ENCODE results near the gene NDUFB3.

DNA sequence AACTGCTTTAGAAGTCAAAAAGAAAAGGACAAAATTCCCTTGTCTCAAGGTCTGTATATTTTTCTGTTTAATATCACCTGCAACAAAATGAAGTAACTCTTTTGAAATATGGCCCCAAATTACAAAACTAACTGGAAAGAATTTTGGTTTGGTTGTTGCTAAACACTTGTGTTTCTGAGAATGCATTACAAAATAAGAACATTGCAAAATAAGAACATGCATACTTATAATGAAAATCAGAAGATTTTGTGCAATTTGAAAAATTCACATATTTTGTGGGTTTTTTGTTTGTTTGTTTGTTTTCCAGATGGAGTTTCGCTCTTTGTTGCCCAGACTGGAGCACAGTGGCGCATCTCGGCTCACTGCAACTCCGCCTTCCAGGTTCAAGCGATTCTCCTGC is 21.8 kb downstream of the NDUFB3 start:
- TF ChIP-seq, protein P1, sequence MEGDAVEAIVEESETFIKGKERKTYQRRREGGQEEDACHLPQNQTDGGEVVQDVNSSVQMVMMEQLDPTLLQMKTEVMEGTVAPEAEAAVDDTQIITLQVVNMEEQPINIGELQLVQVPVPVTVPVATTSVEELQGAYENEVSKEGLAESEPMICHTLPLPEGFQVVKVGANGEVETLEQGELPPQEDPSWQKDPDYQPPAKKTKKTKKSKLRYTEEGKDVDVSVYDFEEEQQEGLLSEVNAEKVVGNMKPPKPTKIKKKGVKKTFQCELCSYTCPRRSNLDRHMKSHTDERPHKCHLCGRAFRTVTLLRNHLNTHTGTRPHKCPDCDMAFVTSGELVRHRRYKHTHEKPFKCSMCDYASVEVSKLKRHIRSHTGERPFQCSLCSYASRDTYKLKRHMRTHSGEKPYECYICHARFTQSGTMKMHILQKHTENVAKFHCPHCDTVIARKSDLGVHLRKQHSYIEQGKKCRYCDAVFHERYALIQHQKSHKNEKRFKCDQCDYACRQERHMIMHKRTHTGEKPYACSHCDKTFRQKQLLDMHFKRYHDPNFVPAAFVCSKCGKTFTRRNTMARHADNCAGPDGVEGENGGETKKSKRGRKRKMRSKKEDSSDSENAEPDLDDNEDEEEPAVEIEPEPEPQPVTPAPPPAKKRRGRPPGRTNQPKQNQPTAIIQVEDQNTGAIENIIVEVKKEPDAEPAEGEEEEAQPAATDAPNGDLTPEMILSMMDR (IDR thresholded peaks at IDR 0.05) = no peak
- TF ChIP-seq POLR2A (IDR thresholded peaks at IDR 0.05) = no peak
